SJSA1 (cell line): ENCODE measurements around the gene PVR. TPM values are rescaled to one million over a fixed set of nuclear protein-coding genes. Genes with fewer than 3 reads are reported as not detected.
"Not testable (repeated sequence)": the region's sequence is repeated elsewhere in the genome, so short reads cannot be mapped to it uniquely, and the experiment has no call there.

Experiments used
- DNase-seq, 2 experiments: peaks; one replicate each; pipeline ENCODE4 v3.0.0-alpha.2; 2015 to 2020; ENCODE audit warnings: low spot score in 2 of 2, low read depth in 1 of 2
- H3K27ac ChIP-seq: fragments of 250-450 bp; sonication (Bioruptor Pico); 2 replicates; pipeline ENCODE4 v1.5.1; 2020; ENCODE audit warnings: mild to moderate bottlenecking, moderate library complexity
- H3K27me3 ChIP-seq: fragments of 250-450 bp; sonication (Bioruptor Pico); replicated peaks from 2 replicates; pipeline ENCODE4 v1.5.1; 2020; ENCODE audit warnings: mild to moderate bottlenecking, moderate library complexity
- H3K36me3 ChIP-seq: fragments of 250-450 bp; sonication (Bioruptor Pico); 2 replicates; pipeline ENCODE4 v1.5.1; 2020; ENCODE audit warnings: mild to moderate bottlenecking
- H3K4me1 ChIP-seq: fragments of 250-450 bp; sonication (Bioruptor Pico); replicated peaks from 2 replicates; pipeline ENCODE4 v1.6.1; 2021; ENCODE audit warnings: mild to moderate bottlenecking
- H3K4me3 ChIP-seq: fragments of 250-450 bp; sonication (Bioruptor Pico); 2 replicates; pipeline ENCODE4 v1.5.1; 2020; ENCODE audit warnings: mild to moderate bottlenecking
- H3K9me3 ChIP-seq: fragments of 250-450 bp; sonication (Bioruptor Pico); replicated peaks from 2 replicates; pipeline ENCODE4 v1.5.1; 2020; ENCODE audit warnings: mild to moderate bottlenecking
- total RNA-seq: library from RNA; depleted of rRNA; stranded (reverse); fragments of >200 nt; shearing (Covaris generic); gene quantifications from 2 replicates; pipeline ENCODE4 v1.2.3, GENCODE V29; 2014

Gene PVR
- total RNA-seq, 1 experiment from 2014 or later = 182 TPM

- DNase-seq = peak; percentile 64 to 65
- Histone ChIP-seq H3K4me1 (peaks cover 19% of the 10 kb centered on the region), H3K4me3 (no peak overlapping the region), H3K27me3 (no peaks in the 10 kb centered on the region), H3K36me3 (peaks cover 75% of the 10 kb centered on the region), H3K27ac (no peak overlapping the region), H3K9me3 (no peaks in the 10 kb centered on the region)
Observed at GRCh38 chr19:44662691-44663385, 19.1 kb downstream of the PVR start.

GRCh38 chr19:44663996-44664395 is 20.3 kb downstream of the PVR start:
- DNase-seq = no peak
- peaks cover 63% of the 10 kb centered on the region for H3K36me3 ChIP-seq

GRCh38 chr19:44664976-44665375 is 21.3 kb downstream of the PVR start:
- peaks cover 19% of the 10 kb centered on the region for H3K4me1 ChIP-seq
- no peaks in the 10 kb centered on the region for H3K9me3 ChIP-seq
- no peaks in the 10 kb centered on the region for H3K27me3 ChIP-seq
- no peak overlapping the region for H3K4me3 ChIP-seq
- H3K36me3 ChIP-seq = peaks cover 55% of the 10 kb centered on the region
- no peak for DNase-seq
- no peak overlapping the region for H3K27ac ChIP-seq

More at GRCh38 chr19:44663996-44664395, 20.3 kb downstream of the PVR start:
- no peak overlapping the region for H3K4me3 ChIP-seq
- no peaks in the 10 kb centered on the region for H3K27me3 ChIP-seq
- H3K27ac ChIP-seq = no peak overlapping the region
- H3K4me1 ChIP-seq = peaks cover 19% of the 10 kb centered on the region
- H3K9me3 ChIP-seq = no peaks in the 10 kb centered on the region

- peaks cover 2% of the 10 kb centered on the region; the same call in 1 of the 2 replicates for H3K9me3 ChIP-seq
- no peak overlapping the region for H3K27ac ChIP-seq
- DNase-seq = no peak
Observed at GRCh38 chr19:44666852-44667556, 23.3 kb downstream of the PVR start.

GRCh38 chr19:44668985-44669764 is 25.5 kb downstream of the PVR start:
- H3K4me1 ChIP-seq = no peaks in the 10 kb centered on the region
- H3K27ac ChIP-seq = no peak overlapping the region
- H3K4me3 ChIP-seq = no peak overlapping the region
- DNase-seq = no peak
- H3K9me3 ChIP-seq = peaks cover 2% of the 10 kb centered on the region; the same call in 1 of the 2 replicates
- H3K27me3 ChIP-seq = no peaks in the 10 kb centered on the region
- H3K36me3 ChIP-seq = peaks cover 15% of the 10 kb centered on the region

More at GRCh38 chr19:44666852-44667556, 23.3 kb downstream of the PVR start:
- Histone ChIP-seq H3K36me3 (peaks cover 34% of the 10 kb centered on the region), H3K4me3 (no peak overlapping the region), H3K4me1 (peaks cover 15% of the 10 kb centered on the region), H3K27me3 (no peaks in the 10 kb centered on the region)

GRCh38 chr19:44670027-44670426 is 26.3 kb downstream of the PVR start:
- H3K27ac ChIP-seq, H3K4me3 ChIP-seq, H3K36me3 ChIP-seq, DNase-seq, H3K4me1 ChIP-seq, H3K27me3 ChIP-seq, H3K9me3 ChIP-seq: not testable (repeated sequence)

GRCh38 chr19:44671400-44671799 is 27.7 kb downstream of the PVR start, which contains the start of gene CEACAM19:
CEACAM19 (plus strand) TSS chr19:44671482; CDS start chr19:44671932, 450 bp downstream.
- Histone ChIP-seq H3K27me3 (no peaks in the 10 kb centered on the region), H3K4me3 (no peak within 1 kb of the TSS), H3K4me1 (no peaks in the 10 kb centered on the region), H3K27ac (no peak within 1 kb of the TSS), H3K9me3 (peaks cover 2% of the 10 kb centered on the region; the same call in 1 of the 2 replicates), H3K36me3 (peaks cover 4% of the 10 kb centered on the region)
- DNase-seq = no peak

- peaks cover 7% of the 10 kb centered on the region for H3K4me1 ChIP-seq
- no peaks in the 10 kb centered on the region; the same call in none of the 2 replicates for H3K36me3 ChIP-seq
- DNase-seq = no peak
- peaks cover 2% of the 10 kb centered on the region; the same call in 1 of the 2 replicates for H3K9me3 ChIP-seq
- no peaks in the 10 kb centered on the region for H3K27me3 ChIP-seq
- no peak overlapping the region for H3K27ac ChIP-seq
- H3K4me3 ChIP-seq = no peak overlapping the region
Observed at GRCh38 chr19:44672226-44672625, 28.5 kb downstream of the PVR start.

- DNase-seq = no peak
- Histone ChIP-seq H3K4me1 (peaks cover 12% of the 10 kb centered on the region), H3K27ac (no peak overlapping the region), H3K27me3 (no peaks in the 10 kb centered on the region), H3K4me3 (no peak overlapping the region), H3K9me3 (peaks cover 2% of the 10 kb centered on the region; the same call in 1 of the 2 replicates), H3K36me3 (no peaks in the 10 kb centered on the region; the same call in 1 of the 2 replicates)
Observed at GRCh38 chr19:44673510-44673909, 29.8 kb downstream of the PVR start.

GRCh38 chr19:44675521-44675920 is 31.8 kb downstream of the PVR start:
- no peak overlapping the region for H3K4me3 ChIP-seq
- no peaks in the 10 kb centered on the region; the same call in 1 of the 2 replicates for H3K36me3 ChIP-seq

GRCh38 chr19:44677019-44677811 is 33.5 kb downstream of the PVR start:
- DNase-seq = peak in 1 of 2 experiments; percentile 74

More at GRCh38 chr19:44675521-44675920, 31.8 kb downstream of the PVR start:
- DNase-seq = no peak
- Histone ChIP-seq H3K4me1 (peaks cover 12% of the 10 kb centered on the region), H3K27me3 (no peaks in the 10 kb centered on the region), H3K9me3 (peaks cover 2% of the 10 kb centered on the region; the same call in 1 of the 2 replicates), H3K27ac (no peak overlapping the region)

GRCh38 chr19:44680536-44680935 is 36.8 kb downstream of the PVR start:
- Histone ChIP-seq H3K9me3 (no peaks in the 10 kb centered on the region), H3K36me3 (peaks cover 3% of the 10 kb centered on the region; the same call in 1 of the 2 replicates), H3K4me1 (peaks cover 25% of the 10 kb centered on the region), H3K27me3 (no peaks in the 10 kb centered on the region), H3K4me3 (no peak overlapping the region), H3K27ac (no peak overlapping the region)
- no peak for DNase-seq

More at GRCh38 chr19:44677019-44677811, 33.5 kb downstream of the PVR start:
- no peaks in the 10 kb centered on the region; the same call in 1 of the 2 replicates for H3K36me3 ChIP-seq
- no peaks in the 10 kb centered on the region for H3K9me3 ChIP-seq
- no peak overlapping the region for H3K4me3 ChIP-seq
- no peaks in the 10 kb centered on the region for H3K27me3 ChIP-seq
- peaks cover 12% of the 10 kb centered on the region for H3K4me1 ChIP-seq
- H3K27ac ChIP-seq = peak overlapping the region; percentile 32
